LHCN-M2 (cell line): ENCODE results near the gene TTLL7. TPM values are rescaled to one million over a fixed set of nuclear protein-coding genes. Genes with fewer than 3 reads are reported as not detected.
A peak's percentile ranks its signal among the peaks of the same experiment; 100 is the strongest.
"Not testable (repeated sequence)": the region's sequence is repeated elsewhere in the genome, so short reads cannot be mapped to it uniquely, and the experiment has no call there.

Experiments
- DNase-seq: peaks from one replicate; pipeline ENCODE4 v3.0.0-alpha.2; 2012; ENCODE audit warnings: low read depth
- total RNA-seq: library from RNA; depleted of rRNA; stranded (reverse); fragments of >200 nt; gene quantifications from 2 replicates; pipeline ENCODE4 v1.2.3, GENCODE V29; 2014

The TTLL7 gene
- total RNA-seq, 1 experiment from 2014 or later = 28.2 TPM

DNA sequence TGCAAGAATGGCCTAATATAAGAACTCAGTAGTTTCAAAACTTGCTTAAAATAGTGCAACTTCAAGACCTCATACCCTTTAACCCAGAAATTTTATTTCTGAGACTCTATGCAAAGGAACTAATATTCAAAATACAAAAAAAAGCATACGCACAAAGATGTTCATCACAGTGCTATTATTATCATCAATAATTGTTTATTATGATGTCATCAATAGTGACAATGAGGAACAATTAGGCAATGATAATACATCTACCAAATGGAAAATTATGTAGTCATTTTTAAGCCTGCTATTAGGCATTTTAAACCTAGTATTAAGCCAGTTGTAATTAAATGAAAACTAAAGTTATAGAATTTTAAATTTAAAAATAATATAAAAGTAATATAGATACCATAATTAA lies 3.3 kb downstream of the TTLL7 start:
- no peak for DNase-seq

GRCh38 chr1:83994111-83994510 lies 4.8 kb downstream of the TTLL7 start:
- no peak for DNase-seq

DNA sequence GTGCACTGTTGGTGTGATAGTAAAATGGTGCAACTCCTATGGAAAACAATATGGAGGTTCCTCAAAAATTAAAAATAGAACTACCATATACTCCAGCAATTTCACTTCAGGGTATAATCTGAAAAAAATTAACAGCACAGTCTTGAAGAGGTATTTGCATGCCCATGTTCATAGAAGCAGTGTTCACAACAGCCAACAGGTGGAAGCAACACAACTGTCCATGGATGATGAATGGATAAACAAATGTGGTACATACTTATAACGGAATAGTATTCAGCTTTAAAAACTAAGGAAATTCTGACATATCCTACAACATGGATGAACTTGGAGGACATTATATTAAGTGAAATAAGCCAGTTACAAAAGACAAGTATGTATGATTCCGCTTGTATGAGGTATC lies 8.2 kb downstream of the TTLL7 start:
- no peak for DNase-seq

DNA sequence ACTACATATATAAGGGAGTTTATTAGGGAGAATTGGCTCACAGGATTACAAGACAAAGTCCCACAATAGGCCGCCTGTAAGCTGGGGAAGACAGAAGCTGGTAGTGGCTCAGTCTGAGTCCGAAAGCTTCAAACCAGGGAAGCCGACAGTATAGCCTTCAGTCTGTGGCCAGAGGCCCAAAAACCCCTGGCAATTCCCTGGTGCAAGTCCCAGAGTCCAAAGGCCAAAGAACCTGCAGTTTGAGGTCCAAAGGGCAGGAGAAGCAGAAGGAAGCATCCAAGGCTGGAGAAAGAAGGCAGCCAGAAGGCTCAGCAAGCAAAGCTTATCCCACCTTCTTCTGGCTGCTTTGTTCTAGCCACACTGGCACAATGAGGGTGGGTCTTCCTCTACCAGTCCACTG lies 13.9 kb downstream of the TTLL7 start:
- DNase-seq = no peak

DNA sequence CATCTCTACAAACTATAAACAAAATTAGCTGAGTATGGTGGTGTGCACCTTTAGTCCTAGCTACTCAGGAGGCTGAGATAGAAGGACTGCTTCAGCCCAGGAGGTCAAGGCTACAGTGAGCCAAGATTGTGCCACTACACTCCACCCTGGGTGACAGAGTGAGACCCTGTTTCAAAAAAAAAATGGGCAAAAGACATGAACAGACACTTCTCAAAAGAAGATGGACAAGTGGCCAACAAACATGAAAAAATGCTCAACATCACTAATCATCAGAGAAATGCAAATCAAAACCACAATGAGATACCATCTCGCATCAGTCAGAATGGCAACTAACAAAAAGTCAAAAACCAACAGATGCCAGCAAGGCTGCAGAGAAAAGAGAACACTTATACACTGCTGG lies 15.0 kb downstream of the TTLL7 start:
- not testable (repeated sequence) for DNase-seq

- peak; percentile 66 for DNase-seq
These were observed 20.9 kb downstream of the TTLL7 start for GRCh38 chr1:83978056-83978455.

- DNase-seq = no peak
These were observed 22.0 kb downstream of the TTLL7 start for GRCh38 chr1:83976920-83977319.

DNA sequence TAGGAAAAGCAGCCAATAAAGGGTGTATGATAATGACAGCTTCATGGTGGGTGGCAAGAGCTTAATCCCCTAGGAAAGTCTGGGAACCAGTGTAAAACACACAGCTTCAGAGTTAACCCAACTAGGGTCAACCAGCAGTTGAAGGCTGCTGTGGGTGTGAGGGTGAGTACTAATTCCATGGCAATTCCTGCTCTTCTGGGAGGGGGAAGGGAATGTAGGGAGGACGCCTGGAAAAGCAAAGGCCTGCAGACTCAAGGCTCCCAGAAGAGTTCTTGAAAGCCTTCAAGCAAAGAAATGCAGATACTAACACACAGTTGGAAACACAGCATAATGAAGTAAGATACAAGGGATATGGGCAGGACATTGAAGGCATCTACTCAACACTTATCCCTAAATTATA lies 28.1 kb downstream of the TTLL7 start:
- DNase-seq = no peak

GRCh38 chr1:83970114-83970513 lies 28.8 kb downstream of the TTLL7 start:
- DNase-seq = no peak

GRCh38 chr1:83967336-83967735 lies 31.6 kb downstream of the TTLL7 start:
- DNase-seq = peak; percentile 28

GRCh38 chr1:83964153-83964552 lies 34.8 kb downstream of the TTLL7 start:
- DNase-seq = no peak

DNA sequence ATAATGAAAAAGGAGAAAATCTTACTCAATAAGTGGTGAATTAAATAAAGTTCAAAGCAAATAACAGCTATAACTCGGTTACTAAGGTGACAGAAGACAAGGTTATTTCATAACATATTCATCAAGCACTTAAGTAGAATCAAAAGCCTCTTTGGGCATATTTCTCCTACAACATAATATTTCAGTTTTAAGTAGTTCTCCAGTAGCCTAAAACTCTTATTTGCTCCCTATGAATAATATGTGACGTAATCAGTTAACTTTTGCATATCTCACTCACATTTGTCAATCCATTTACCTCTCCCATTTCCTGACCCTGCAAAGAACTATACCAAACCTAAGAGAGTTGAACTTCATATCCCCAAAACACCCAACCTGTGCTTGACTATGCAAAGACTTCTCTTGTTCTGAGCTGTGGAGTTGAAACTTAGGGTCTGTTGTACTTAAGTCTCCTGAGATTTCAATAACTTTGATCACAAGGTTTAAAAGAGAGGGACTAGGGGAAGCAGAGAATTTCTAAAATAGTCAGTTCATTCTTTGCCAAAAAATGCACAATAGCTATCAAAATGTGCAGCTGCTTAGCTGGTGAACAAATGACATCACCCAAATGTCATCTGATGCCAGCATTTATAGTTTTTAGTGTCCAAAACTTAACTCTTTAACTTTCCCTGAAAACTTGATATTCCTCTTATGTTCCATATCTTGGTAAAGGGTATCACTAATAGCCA lies 37.2 kb downstream of the TTLL7 start:
- peak; percentile 55 for DNase-seq

DNA sequence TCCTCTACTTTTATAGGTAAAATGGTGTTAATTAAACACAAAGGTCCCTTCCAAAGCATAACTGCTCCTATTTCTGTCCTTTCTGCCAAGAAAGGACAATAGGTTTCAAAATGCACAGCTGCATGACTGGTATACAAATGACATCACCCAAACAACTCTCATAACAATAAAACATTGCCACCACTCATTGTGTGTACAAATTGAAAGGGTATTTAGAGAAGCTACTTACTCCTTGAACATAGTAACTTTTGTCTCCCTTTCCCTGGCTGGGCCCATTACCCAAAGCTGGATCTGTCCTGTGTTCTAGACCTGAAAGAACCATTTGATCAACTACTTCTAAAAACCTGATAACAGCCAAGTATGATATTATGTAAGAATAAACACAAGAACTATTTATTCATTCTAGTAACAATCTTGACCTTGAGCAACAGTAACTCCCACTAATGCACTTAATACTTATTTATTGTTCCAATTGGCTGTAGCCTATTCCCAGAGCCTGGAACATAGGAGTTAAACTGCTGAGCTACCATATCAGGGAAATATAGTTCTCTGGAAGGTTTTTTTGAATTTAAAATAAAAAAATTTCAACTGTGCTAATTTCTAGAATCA lies 38.2 kb downstream of the TTLL7 start:
- peak; percentile 22 for DNase-seq

- peak; percentile 25 for DNase-seq
These were observed 39.0 kb downstream of the TTLL7 start for GRCh38 chr1:83959824-83960498.

- DNase-seq = no peak
These were observed 40.2 kb downstream of the TTLL7 start for GRCh38 chr1:83958704-83959103.

DNA sequence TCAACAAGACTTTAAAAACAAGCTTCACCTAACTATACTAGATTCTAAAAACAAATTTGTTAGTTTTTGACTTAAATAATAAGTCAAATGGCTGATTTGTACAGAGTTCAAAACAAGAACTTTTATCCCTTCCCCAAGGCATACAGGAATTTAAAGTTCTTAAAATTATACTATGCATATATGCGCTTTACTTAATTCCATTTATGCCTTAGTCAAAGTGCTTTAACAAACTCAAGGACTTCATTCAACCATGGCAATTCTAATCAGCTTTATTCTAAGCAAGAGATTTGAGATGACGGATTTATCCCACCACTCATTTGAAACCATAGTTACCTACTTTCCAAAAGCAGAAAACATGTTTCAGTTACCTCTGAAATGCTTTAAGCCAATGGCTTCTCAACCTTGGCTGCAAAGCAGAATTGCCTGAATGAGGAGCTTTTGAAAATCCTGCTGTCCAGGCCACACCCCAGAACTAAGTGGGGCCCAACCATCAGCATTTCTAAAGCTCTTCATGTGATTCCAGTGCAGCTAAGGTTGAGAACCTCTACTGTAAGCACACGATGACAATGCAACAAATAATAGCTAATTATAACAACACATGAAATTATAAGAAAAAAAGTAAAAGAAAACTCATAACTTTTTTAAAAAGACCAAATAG lies 44.6 kb downstream of the TTLL7 start:
- no peak for DNase-seq

DNA sequence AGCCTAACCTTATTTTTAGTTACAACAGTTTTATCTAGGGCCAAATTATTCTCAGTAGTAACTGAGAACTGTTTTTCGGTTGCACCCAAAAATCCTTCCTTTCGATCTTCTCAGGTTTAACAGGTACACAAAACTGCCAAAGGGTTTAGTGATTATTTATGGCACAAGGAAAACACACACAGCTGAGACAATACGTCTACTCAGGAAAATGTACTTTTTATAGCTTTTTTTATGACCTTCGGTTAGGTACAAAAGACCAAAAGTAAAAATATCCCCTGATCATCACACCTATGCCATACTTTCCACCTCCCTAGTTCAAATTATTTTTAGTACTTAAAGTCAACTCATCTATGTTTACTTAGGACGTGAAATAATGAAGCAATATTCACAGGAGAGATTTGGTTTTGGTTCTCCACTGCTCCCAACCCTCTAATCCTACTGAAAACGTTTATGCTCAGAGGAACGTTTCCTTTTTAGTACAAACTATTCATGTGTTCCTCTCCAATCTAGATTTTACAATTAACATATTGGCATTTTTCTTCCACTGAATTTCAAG lies 48.7 kb downstream of the TTLL7 start:
- DNase-seq = no peak

- no peak for DNase-seq
These were observed 56.0 kb downstream of the TTLL7 start for GRCh38 chr1:83942914-83943313.

- DNase-seq = no peak
These were observed 64.4 kb downstream of the TTLL7 start for GRCh38 chr1:83934550-83934949.

DNA sequence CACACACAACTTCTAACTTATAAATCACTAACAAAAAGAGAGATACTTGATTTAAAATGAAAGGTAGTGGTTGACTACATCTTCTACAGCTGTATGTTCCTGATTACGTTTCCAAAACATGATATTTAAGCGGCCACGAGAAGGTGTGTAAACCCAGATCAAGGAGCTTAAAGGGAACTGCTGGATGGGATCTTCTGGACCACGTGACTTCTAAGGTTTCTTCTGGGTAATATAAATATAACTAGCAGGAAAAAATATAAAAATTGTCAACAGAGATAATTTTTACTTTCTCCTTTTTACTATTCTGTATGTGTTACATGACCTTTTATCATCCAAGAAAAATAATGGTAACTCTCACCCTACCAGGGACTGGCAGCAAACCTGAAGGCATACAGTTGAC lies 66.2 kb downstream of the TTLL7 start:
- DNase-seq = no peak

DNA sequence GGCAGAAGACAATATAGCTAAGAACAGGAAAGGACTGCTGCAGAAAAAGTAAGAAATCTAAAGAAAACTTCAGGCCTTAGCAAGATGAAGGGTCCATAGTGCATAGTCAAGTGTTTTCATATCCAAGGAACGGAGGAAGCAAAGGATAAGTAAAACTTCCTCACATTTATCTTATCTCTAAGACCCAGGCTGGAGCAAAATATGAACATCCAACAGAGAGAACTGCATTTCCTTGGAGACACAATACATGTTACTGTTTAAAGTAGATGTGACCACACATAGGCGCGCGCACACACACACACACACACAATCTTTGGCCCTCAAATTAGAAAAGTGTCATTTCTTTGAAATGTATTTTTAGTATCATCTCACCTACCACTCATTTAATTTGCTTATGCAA lies 66.7 kb downstream of the TTLL7 start:
- no peak for DNase-seq

- DNase-seq = peak; percentile 51
These were observed 67.2 kb downstream of the TTLL7 start for GRCh38 chr1:83931658-83932253.
